ENCODE results near the gene RBPMS2. TPM values are rescaled to one million over a fixed set of nuclear protein-coding genes. Genes with fewer than 3 reads are reported as not detected.

Gene RBPMS2
- total and polyA plus RNA-seq, 2 donors (not counting 1 experiment from before 2014, with no cell fraction given) = 0.18 TPM; not detected in 1

- no peak overlapping the region for H2AFZ ChIP-seq (ENCODE audit: low read length)
These were observed 14.2 kb downstream of the RBPMS2 start for GRCh38 chr15:64761156-64761555.

DNA sequence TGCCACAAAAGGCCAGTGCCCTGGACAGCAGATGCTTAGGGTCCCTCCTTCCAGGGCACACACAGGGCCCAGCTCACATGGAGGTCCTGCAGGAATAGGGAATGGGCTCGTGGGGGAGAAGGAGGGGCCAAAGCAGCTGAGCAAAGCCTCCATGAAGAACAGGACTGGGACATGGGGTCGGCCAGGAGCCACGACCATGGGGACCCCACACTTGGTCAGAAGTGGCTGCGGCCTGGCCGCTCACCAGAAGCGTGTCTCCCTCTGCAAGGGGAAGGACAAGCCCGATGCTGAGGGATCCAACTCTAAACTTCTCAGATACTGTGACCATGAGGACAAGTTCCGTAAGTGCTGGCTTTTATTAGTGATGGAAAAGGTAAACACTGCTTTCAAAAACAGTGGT is 15.3 kb downstream of the RBPMS2 start:
- H3K36me3 ChIP-seq (ENCODE audit: control insufficient read depth, insufficient read depth, low read length) = no peaks in the 10 kb centered on the region
- no peak overlapping the region for H3K4me3 ChIP-seq (replicated peaks in 1 of 4; ENCODE audit: control extremely low read depth in 1 of 4, insufficient read depth in 1 of 4, low read depth in 3 of 4, low read length in 4 of 4)
- H3K4me1 ChIP-seq (ENCODE audit: control insufficient read depth, extremely low read depth, insufficient read depth, low read length) = no peaks in the 10 kb centered on the region
- no peaks in the 10 kb centered on the region for H3K9me3 ChIP-seq (ENCODE audit: control insufficient read depth, insufficient read depth, low read depth, low read length)
- no peak for TF ChIP-seq EZH2 (IDR thresholded peaks at IDR 0.05; ENCODE audit: low read length, missing control alignments)
- TF ChIP-seq, protein P1, sequence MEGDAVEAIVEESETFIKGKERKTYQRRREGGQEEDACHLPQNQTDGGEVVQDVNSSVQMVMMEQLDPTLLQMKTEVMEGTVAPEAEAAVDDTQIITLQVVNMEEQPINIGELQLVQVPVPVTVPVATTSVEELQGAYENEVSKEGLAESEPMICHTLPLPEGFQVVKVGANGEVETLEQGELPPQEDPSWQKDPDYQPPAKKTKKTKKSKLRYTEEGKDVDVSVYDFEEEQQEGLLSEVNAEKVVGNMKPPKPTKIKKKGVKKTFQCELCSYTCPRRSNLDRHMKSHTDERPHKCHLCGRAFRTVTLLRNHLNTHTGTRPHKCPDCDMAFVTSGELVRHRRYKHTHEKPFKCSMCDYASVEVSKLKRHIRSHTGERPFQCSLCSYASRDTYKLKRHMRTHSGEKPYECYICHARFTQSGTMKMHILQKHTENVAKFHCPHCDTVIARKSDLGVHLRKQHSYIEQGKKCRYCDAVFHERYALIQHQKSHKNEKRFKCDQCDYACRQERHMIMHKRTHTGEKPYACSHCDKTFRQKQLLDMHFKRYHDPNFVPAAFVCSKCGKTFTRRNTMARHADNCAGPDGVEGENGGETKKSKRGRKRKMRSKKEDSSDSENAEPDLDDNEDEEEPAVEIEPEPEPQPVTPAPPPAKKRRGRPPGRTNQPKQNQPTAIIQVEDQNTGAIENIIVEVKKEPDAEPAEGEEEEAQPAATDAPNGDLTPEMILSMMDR (conservative IDR thresholded peaks at IDR 0.05 in 1 of 2, IDR thresholded peaks at IDR 0.05 in 1 of 2; ENCODE audit: low read depth in 1 of 2, low read length in 2 of 2) = no peak
- H3K27ac ChIP-seq (ENCODE audit: insufficient read depth, low read length) = no peak overlapping the region
- H3K4me2 ChIP-seq (ENCODE audit: extremely low read depth, insufficient read depth, low read length) = no peak overlapping the region
- no peak for DNase-seq (ENCODE audit: low read depth in 2 of 2)
- H3K9ac ChIP-seq (ENCODE audit: insufficient read depth, low read length) = no peak overlapping the region
- H2AFZ ChIP-seq (ENCODE audit: low read length) = no peak overlapping the region
- no peaks in the 10 kb centered on the region for H3K27me3 ChIP-seq (ENCODE audit: control insufficient read depth, insufficient read depth, low read length)
- H3K79me2 ChIP-seq (ENCODE audit: control insufficient read depth, insufficient read depth, low read length) = no peaks in the 10 kb centered on the region
- H4K20me1 ChIP-seq (ENCODE audit: control insufficient read depth, extremely low read depth, insufficient read depth, low read length) = no peaks in the 10 kb centered on the region

More at GRCh38 chr15:64761156-64761555, 14.2 kb downstream of the RBPMS2 start:
- H4K20me1 ChIP-seq (ENCODE audit: control insufficient read depth, extremely low read depth, insufficient read depth, low read length) = no peaks in the 10 kb centered on the region
- H3K9ac ChIP-seq (ENCODE audit: insufficient read depth, low read length) = no peak overlapping the region
- H3K4me3 ChIP-seq (replicated peaks in 1 of 4; ENCODE audit: control extremely low read depth in 1 of 4, insufficient read depth in 1 of 4, low read depth in 3 of 4, low read length in 4 of 4) = no peak overlapping the region
- DNase-seq (ENCODE audit: low read depth in 2 of 2) = no peak
- H3K4me2 ChIP-seq (ENCODE audit: extremely low read depth, insufficient read depth, low read length) = no peak overlapping the region
- no peaks in the 10 kb centered on the region for H3K79me2 ChIP-seq (ENCODE audit: control insufficient read depth, insufficient read depth, low read length)
- no peaks in the 10 kb centered on the region for H3K4me1 ChIP-seq (ENCODE audit: control insufficient read depth, extremely low read depth, insufficient read depth, low read length)
- TF ChIP-seq, protein P1 (conservative IDR thresholded peaks at IDR 0.05 in 1 of 2, IDR thresholded peaks at IDR 0.05 in 1 of 2; ENCODE audit: low read depth in 1 of 2, low read length in 2 of 2) = no peak
- no peak for TF ChIP-seq EZH2 (IDR thresholded peaks at IDR 0.05; ENCODE audit: low read length, missing control alignments)
- H3K9me3 ChIP-seq (ENCODE audit: control insufficient read depth, insufficient read depth, low read depth, low read length) = no peaks in the 10 kb centered on the region
- no peaks in the 10 kb centered on the region for H3K27me3 ChIP-seq (ENCODE audit: control insufficient read depth, insufficient read depth, low read length)
- no peaks in the 10 kb centered on the region for H3K36me3 ChIP-seq (ENCODE audit: control insufficient read depth, insufficient read depth, low read length)
- no peak overlapping the region for H3K27ac ChIP-seq (ENCODE audit: insufficient read depth, low read length)

DNA sequence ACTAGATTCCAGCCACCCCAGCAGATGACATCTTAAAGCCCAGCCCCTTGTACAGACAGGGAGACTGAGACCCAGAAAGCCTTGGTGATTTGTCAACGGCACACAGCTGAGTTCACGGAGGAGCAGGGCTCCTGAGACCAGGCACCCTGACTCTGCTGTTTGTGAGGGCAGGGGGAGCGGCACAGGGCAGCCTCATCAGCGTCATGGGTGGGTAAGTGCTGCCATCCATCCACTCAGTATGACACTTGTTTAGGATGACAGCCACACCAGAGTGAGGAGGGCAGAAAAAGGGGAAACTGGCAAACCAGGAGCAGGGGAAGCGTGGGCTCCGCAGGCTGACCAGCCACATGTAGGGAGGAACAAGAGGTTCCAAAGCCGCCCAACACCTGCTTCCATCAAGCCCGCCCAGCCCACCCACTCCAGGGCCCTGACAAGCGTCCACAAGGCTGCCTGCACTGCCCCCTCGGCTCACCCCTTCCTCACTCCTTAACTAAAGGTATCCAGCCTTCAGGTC is 19.9 kb downstream of the RBPMS2 start:
- H3K4me1 ChIP-seq (ENCODE audit: control insufficient read depth, extremely low read depth, insufficient read depth, low read length) = no peaks in the 10 kb centered on the region
- no peaks in the 10 kb centered on the region for H3K9me3 ChIP-seq (ENCODE audit: control insufficient read depth, insufficient read depth, low read depth, low read length)
- H3K27me3 ChIP-seq (ENCODE audit: control insufficient read depth, insufficient read depth, low read length) = no peaks in the 10 kb centered on the region
- H3K4me3 ChIP-seq (replicated peaks in 1 of 4; ENCODE audit: control extremely low read depth in 1 of 4, insufficient read depth in 1 of 4, low read depth in 3 of 4, low read length in 4 of 4) = no peak overlapping the region
- no peak for DNase-seq (ENCODE audit: low read depth in 2 of 2)
- no peak overlapping the region for H3K9ac ChIP-seq (ENCODE audit: insufficient read depth, low read length)
- H3K27ac ChIP-seq (ENCODE audit: insufficient read depth, low read length) = no peak overlapping the region
- no peaks in the 10 kb centered on the region for H4K20me1 ChIP-seq (ENCODE audit: control insufficient read depth, extremely low read depth, insufficient read depth, low read length)
- no peaks in the 10 kb centered on the region for H3K36me3 ChIP-seq (ENCODE audit: control insufficient read depth, insufficient read depth, low read length)
- TF ChIP-seq, protein P1 (conservative IDR thresholded peaks at IDR 0.05 in 1 of 2, IDR thresholded peaks at IDR 0.05 in 1 of 2; ENCODE audit: low read depth in 1 of 2, low read length in 2 of 2) = no peak
- TF ChIP-seq EZH2 (IDR thresholded peaks at IDR 0.05; ENCODE audit: low read length, missing control alignments) = no peak
- no peaks in the 10 kb centered on the region for H3K79me2 ChIP-seq (ENCODE audit: control insufficient read depth, insufficient read depth, low read length)
- no peak overlapping the region for H3K4me2 ChIP-seq (ENCODE audit: extremely low read depth, insufficient read depth, low read length)
- H2AFZ ChIP-seq (ENCODE audit: low read length) = no peak overlapping the region
